Calu3 (cell line): ENCODE results near the gene RXRA. TPM values are rescaled to one million over a fixed set of nuclear protein-coding genes. Genes with fewer than 3 reads are reported as not detected.

ENCODE experiments used
- BruUV-seq: library from RNA; stranded (reverse); fragments of 400-500 nt; replicated peaks from 2 replicates; lab custom pipeline; 2021; lab: Mats Ljungman, UMichigan
- CTCF ChIA-PET: fragments of 300-600 bp; sonication (Branson Sonifier 250); formaldehyde crosslinking; loops from one replicate; lab custom pipeline; 2022; ENCODE audit warnings: antibody characterized with exemption; lab: Charles Lee
- DNase-seq: peaks from one replicate; pipeline ENCODE4 v3.0.0; 2022
- H3K27ac Mint-ChIP-seq: one replicate; pipeline ENCODE4 v1.8.0; 2022; ENCODE audit warnings: mixed read lengths; ENCODE audit not compliant: unreplicated experiment
- H3K27me3 Mint-ChIP-seq: one replicate; pipeline ENCODE4 v1.8.0; 2022; ENCODE audit warnings: mixed read lengths; ENCODE audit not compliant: unreplicated experiment
- H3K36me3 Mint-ChIP-seq: one replicate; pipeline ENCODE4 v1.8.0; 2022; ENCODE audit warnings: mild to moderate bottlenecking, moderate library complexity, mixed read lengths; ENCODE audit not compliant: insufficient read depth, unreplicated experiment
- H3K4me1 Mint-ChIP-seq: one replicate; pipeline ENCODE4 v1.8.0; 2022; ENCODE audit warnings: mild to moderate bottlenecking, low read depth, mixed read lengths; ENCODE audit not compliant: unreplicated experiment
- H3K4me3 Mint-ChIP-seq: one replicate; pipeline ENCODE4 v1.8.0; 2022; ENCODE audit warnings: mild to moderate bottlenecking, low read depth, moderate library complexity, mixed read lengths; ENCODE audit not compliant: unreplicated experiment
- H3K9me3 Mint-ChIP-seq: one replicate; pipeline ENCODE4 v1.8.0; 2022; ENCODE audit warnings: low read depth, mixed read lengths; ENCODE audit not compliant: unreplicated experiment
- intact Hi-C: fragments of 100-400 bp; cut with micrococcal nuclease; formaldehyde crosslinking; loops from one replicate; pipeline ENCODE4 v1.10.0; 2022; ENCODE audit not compliant: unreplicated experiment
- total RNA-seq: library from RNA; stranded (reverse); gene quantifications from 2 replicates; pipeline ENCODE4 v1.2.3, GENCODE V29; 2022
- TF ChIP-seq, protein P1 (sequence below): fragments of 200-600 bp; IDR thresholded peaks from one replicate; pipeline ENCODE4 v1.8.0; 2022; ENCODE audit warnings: antibody characterized with exemption; ENCODE audit not compliant: unreplicated experiment

RXRA gene
- total RNA-seq, 1 experiment from 2014 or later: 15.0 TPM

DNA sequence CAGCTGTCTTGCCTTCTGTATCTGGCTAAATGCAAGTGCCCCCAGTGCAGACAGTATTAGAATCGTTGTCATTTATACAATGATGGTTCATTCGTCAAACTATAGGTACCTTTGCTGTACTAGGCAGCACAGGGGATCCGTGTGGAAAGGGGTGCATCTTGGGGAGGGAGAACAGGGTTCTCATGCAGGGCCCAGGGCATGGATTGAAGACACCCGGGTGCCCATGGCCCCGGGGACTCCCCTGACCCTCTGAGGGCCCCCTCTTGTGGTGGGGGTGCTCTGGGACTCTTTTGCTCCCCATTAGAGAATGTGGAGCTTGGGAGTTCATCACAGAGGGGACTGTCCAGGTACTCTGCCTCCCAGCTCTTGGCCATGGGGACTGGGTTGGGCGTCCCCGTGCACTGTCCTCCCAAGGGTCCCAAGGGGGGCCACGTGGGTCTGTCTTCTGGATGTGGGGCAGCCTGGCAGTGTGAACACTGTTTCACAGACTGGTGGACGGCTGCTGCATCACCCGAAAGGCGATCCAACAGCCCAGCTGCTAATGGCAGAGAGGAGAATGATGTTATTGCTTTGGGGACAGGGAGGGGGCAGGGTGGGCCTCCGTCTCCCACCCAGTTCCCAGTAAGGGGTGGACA is 36.9 kb upstream of the RXRA start:
- Mint-ChIP-seq H3K27ac (no peak overlapping the region), H3K9me3 (no peaks in the 10 kb centered on the region)
- CTCF ChIA-PET: no interaction called here

DNA sequence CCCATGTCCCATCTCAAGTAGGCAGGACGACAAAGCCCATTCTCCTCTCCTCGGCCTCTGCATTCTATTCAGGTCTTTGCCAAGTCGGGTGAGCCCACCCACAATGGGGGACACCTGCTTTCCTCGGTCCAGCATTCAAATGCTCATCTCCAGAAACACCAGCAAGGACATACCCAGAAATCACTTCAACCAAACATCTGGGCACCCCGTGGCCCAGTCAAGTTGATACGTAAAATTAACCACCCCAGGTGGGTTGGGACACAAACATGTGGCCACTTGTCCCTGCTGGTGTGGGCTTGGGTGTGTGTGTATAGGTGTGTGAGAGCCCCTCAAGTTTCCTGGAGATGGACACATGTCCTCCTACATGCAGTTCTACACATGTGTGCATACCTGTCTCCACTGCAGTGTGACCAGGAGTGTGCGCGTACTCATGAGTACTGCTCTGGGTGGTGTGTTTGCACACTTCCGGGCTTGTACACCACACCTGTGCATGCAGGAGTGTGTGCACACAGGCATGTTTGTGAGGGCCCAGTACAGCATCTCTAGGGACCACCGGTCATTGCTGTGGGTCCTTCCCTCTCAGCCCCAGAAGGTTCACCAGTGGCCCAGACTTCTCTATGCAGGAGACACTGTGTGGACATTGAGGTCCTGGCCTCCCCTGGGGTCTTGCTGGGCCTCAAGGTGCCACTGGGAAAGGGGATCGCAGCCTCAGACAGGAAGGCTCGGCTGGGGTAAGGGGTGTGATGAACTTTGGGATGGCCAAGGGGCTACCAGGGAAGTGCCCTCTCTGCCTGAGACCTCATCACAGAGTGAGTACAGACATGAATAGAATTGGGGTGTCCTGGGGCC is 35.4 kb upstream of the RXRA start:
- no peaks in the 10 kb centered on the region for H3K9me3 Mint-ChIP-seq
- intact Hi-C loops: no loop called here

More for the DNA sequence above, 36.9 kb upstream of the RXRA start:
- TF ChIP-seq, protein P1, sequence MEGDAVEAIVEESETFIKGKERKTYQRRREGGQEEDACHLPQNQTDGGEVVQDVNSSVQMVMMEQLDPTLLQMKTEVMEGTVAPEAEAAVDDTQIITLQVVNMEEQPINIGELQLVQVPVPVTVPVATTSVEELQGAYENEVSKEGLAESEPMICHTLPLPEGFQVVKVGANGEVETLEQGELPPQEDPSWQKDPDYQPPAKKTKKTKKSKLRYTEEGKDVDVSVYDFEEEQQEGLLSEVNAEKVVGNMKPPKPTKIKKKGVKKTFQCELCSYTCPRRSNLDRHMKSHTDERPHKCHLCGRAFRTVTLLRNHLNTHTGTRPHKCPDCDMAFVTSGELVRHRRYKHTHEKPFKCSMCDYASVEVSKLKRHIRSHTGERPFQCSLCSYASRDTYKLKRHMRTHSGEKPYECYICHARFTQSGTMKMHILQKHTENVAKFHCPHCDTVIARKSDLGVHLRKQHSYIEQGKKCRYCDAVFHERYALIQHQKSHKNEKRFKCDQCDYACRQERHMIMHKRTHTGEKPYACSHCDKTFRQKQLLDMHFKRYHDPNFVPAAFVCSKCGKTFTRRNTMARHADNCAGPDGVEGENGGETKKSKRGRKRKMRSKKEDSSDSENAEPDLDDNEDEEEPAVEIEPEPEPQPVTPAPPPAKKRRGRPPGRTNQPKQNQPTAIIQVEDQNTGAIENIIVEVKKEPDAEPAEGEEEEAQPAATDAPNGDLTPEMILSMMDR: no peak
- Mint-ChIP-seq H3K4me3 (no peak overlapping the region), H3K4me1 (peaks cover 9% of the 10 kb centered on the region), H3K27me3 (peaks cover 39% of the 10 kb centered on the region), H3K36me3 (no peaks in the 10 kb centered on the region)
- intact Hi-C loops: no loop called here
- DNase-seq: no peak
- BruUV-seq: no TSS peak

DNA sequence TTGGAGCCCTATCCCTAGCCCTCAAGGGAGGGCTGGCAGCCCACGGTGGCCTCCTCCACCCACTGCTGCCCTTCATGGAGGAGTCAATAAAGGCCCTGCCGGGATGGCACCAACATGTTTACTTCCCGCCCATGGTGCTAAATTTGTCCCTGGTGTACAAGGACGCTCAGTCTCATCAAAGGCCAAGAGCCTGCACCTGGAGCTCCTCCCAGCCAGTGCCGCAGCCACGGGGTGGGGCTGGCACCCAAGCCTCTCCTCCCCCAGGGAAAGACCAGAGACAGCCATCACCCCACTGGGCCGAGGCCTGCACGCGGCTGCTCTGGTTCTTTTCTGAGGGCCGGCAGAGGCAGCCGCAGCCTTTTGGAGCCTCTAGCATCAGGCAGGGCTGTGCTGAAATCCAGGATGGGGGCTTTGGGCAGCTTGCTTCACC is 34.8 kb upstream of the RXRA start:
- Mint-ChIP-seq H3K27ac (no peak overlapping the region), H3K27me3 (peaks cover 44% of the 10 kb centered on the region), H3K4me3 (no peak overlapping the region), H3K4me1 (no peaks in the 10 kb centered on the region), H3K9me3 (no peaks in the 10 kb centered on the region), H3K36me3 (no peaks in the 10 kb centered on the region)
- no peak for DNase-seq
- intact Hi-C loops: no loop called here
- TF ChIP-seq, protein P1: no peak
- CTCF ChIA-PET: no interaction called here
- BruUV-seq: no TSS peak

More for the DNA sequence above, 35.4 kb upstream of the RXRA start:
- Mint-ChIP-seq H3K4me3 (no peak overlapping the region), H3K4me1 (no peaks in the 10 kb centered on the region), H3K36me3 (no peaks in the 10 kb centered on the region), H3K27me3 (peaks cover 39% of the 10 kb centered on the region), H3K27ac (no peak overlapping the region)
- no peak for DNase-seq
- CTCF ChIA-PET: no interaction called here
- BruUV-seq: no TSS peak
- TF ChIP-seq, protein P1: no peak

DNA sequence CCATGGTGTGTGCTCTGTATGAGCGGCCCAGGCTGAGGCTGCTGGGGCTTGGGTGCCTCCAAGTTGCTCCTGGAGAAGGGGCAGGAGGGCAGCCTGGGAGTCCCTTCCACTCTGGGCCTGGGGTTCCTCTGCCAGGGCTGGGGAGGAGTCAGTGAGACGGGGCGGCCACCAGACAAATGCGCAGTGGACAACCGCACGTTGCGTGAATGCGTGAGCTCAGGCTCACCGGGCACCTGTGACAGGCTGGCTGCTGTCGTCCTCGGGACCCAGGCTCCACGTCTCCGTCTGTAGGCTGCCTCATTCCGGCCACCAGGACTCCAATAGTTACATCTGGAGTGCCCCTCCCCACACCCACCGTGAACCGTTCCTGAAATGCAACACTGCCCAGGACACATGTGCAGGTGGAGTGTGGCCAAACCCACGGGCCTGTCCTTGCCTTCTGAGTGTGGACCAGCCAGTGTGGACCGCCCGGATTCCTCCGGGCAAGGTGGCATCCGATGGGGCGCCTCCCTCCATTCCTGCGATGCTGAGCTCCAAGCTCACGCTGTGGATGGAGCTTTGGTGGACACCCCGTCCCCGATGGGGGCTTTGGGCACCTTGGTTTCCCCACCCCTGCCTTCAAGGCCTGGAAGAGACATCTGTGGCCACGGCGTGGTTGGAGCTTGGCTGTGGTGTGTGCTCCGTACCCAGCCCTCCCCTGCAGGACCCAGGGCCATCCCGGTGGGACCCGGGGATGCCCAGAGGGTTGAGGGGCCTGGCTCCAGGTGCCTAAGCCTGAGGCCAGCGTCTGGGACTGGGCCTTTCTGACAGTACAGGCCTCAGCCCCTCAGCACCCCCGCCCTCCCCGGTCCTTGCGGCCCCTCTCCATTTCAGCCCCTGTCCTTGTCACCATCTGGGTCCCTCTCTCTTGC is 34.0 kb upstream of the RXRA start:
- TF ChIP-seq, protein P1: no peak
- Mint-ChIP-seq H3K4me1 (no peaks in the 10 kb centered on the region), H3K27ac (no peak overlapping the region), H3K9me3 (no peaks in the 10 kb centered on the region), H3K4me3 (no peak overlapping the region), H3K27me3 (peaks cover 51% of the 10 kb centered on the region), H3K36me3 (no peaks in the 10 kb centered on the region)
- CTCF ChIA-PET: no interaction called here
- no peak for DNase-seq
- BruUV-seq: no TSS peak
- intact Hi-C loops: no loop called here
